ENCODE measurements around the gene PDZD2.

- TF ChIP-seq CTCF (IDR thresholded peaks at IDR 0.05) (no peak), POLR2A (IDR thresholded peaks at IDR 0.05; ENCODE audit: low read depth) (no peak)
Observed at GRCh38 chr5:31651241-31651640, 12.3 kb downstream of the PDZD2 start.

Data from esophagus muscularis mucosa (tissue), 3 donors.